Measurements from ENCODE around the gene RBM24. TPM values are rescaled to one million over a fixed set of nuclear protein-coding genes. Genes with fewer than 3 reads are reported as not detected.
A peak's percentile ranks its signal among the peaks of the same experiment; 100 is the strongest.

Gene RBM24
- total and polyA plus RNA-seq, 2 of the 4 experiments (the other 2 are of a cell fraction), result 4.1 to 6.6 TPM

GRCh38 chr6:17276766-17277165, 4.4 kb upstream of the RBM24 start:
- BruUV-seq (replicated peaks), result no TSS peak
- Histone ChIP-seq H3K23ac (ENCODE audit: low read depth, low read length) (no peak overlapping the region), H2BK120ac (ENCODE audit: low read depth, low read length) (peak overlapping the region; percentile 23; the same call in 1 of the 2 replicates), H3K4me3 (ENCODE audit: insufficient read depth, low read depth, low read length) (no peak overlapping the region), H3K4me1 (ENCODE audit: control insufficient read depth, insufficient read depth, low read length) (peaks cover 14% of the 10 kb centered on the region), H2AFZ (replicated peaks; ENCODE audit: low read length, poor library complexity) (no peak overlapping the region), H2BK15ac (ENCODE audit: low read depth, low read length) (0 out of 3 replicates have a peak overlapping the region, but pooled peaks have one; percentile 0), H3K36me3 (ENCODE audit: control insufficient read depth, insufficient read depth, low read length) (no peaks in the 10 kb centered on the region), H3K27ac (ENCODE audit: insufficient read depth, low read length) (no peak overlapping the region), H2AK5ac (ENCODE audit: low read depth, low read length) (no peak overlapping the region), H2BK20ac (ENCODE audit: low read depth, low read length) (peak overlapping the region; percentile 6; the same call in 1 of the 2 replicates), H4K91ac (ENCODE audit: insufficient read depth, low read depth, low read length) (no peak overlapping the region), H4K8ac (ENCODE audit: low read depth in 2 of 2, low read length in 2 of 2) (0 out of 4 replicates have a peak overlapping the region, but pooled peaks of 1 of the 2 experiments have one; percentile 10), H3K18ac (ENCODE audit: low read depth, low read length) (no peak overlapping the region), H2AK9ac (replicated peaks; ENCODE audit: low read depth, low read length, poor library complexity) (no peak overlapping the region), H3K4ac (ENCODE audit: low read depth, low read length) (peak overlapping the region; percentile 33; the same call in 1 of the 2 replicates), H3K9me3 (ENCODE audit: control insufficient read depth, insufficient read depth, low read length) (no peaks in the 10 kb centered on the region), H2BK5ac (ENCODE audit: low read depth, low read length, poor library complexity, severe bottlenecking) (no peak overlapping the region), H3K9ac (ENCODE audit: low read depth, low read length) (no peak overlapping the region), H3K79me1 (ENCODE audit: low read depth in 1 of 2, low read length in 2 of 2) (peaks cover 3 to 4% of the 10 kb centered on the region in 2 experiments; a peak in 2 of 4 replicates), H3K9me1 (ENCODE audit: insufficient read depth, low read length) (0 out of 2 replicates have a peak, but pooled peaks cover 5% of the 10 kb centered on the region), H3K27me3 (ENCODE audit: control insufficient read depth, insufficient read depth, low read length) (no peaks in the 10 kb centered on the region), H3K56ac (ENCODE audit: extremely low read depth, insufficient read depth, low read length) (no peak overlapping the region), H4K5ac (ENCODE audit: low read depth, low read length) (no peak overlapping the region; the same call in 1 of the 2 replicates), H3K14ac (replicated peaks; ENCODE audit: low read depth, low read length) (no peak overlapping the region), H3K4me2 (ENCODE audit: low read depth, low read length) (peak overlapping the region; percentile 14; the same call in 1 of the 2 replicates), H4K20me1 (ENCODE audit: insufficient read depth, low read length) (no peaks in the 10 kb centered on the region)
- intact Hi-C loops (cut with micrococcal nuclease) (no loop called here), in situ Hi-C loops (cut with MboI; ENCODE audit: low sequenced_read_pairs) (no loop called here), dilution Hi-C loops (cut with HindIII; ENCODE audit: low sequenced_read_pairs, unreplicated experiment) (no loop called here)
- ATAC-seq (ENCODE audit: low read depth) (no peak), DNase-seq (peak; percentile 19)
- no peak for TF ChIP-seq MAFK (IDR thresholded peaks at IDR 0.05; ENCODE audit: low read depth, low read length)
- no peak for TF ChIP-seq SMC3 (IDR thresholded peaks at IDR 0.05; ENCODE audit: low read depth, low read length)
- no peak for TF ChIP-seq ELK1 (IDR thresholded peaks at IDR 0.05; ENCODE audit: borderline replicate concordance, low read depth, low read length)
- no peak for TF ChIP-seq BHLHE40 (IDR thresholded peaks at IDR 0.05; ENCODE audit: low read depth, low read length)
- TF ChIP-seq CEBPB (IDR thresholded peaks at IDR 0.05; ENCODE audit: low read depth, low read length), result no peak
- no peak for TF ChIP-seq CHD1 (IDR thresholded peaks at IDR 0.05; ENCODE audit: low read depth, low read length)
- no peak for TF ChIP-seq FOS (IDR thresholded peaks at IDR 0.05; ENCODE audit: low read depth, low read length)
- WGBS, 2 experiments (ENCODE audit: extremely low coverage in 2 of 2, insufficient read length in 1 of 2), result no CpG with 5 or more reads among the region's 3 CpGs
- POLR2A ChIA-PET (ENCODE audit: unreplicated experiment), result no interaction called here
- CTCF ChIA-PET, result no interaction called here
